SK-N-MC (cell line): ENCODE data around the gene DGKQ.

Source experiments
- EZH2 ChIP-seq: fragments of 200-600 bp; sonication (generic); IDR thresholded peaks from one replicate; pipeline ENCODE4 v1.6.1; 2017; ENCODE audit warnings: antibody characterized with exemption
- FOXP2 ChIP-seq: optimal IDR thresholded peaks from 2 replicates; pipeline ENCODE3; 2011; ENCODE audit warnings: mild to moderate bottlenecking, moderate library complexity; ENCODE audit not compliant: insufficient read depth; ENCODE audit errors: extremely low read length, control extremely low read depth
- POLR2AphosphoS5 ChIP-seq: IDR thresholded peaks from 2 replicates; pipeline ENCODE4 v1.6.1; 2012; ENCODE audit warnings: mild to moderate bottlenecking, low read depth, low read length, borderline replicate concordance

- TF ChIP-seq EZH2, result no peak
- no peak for TF ChIP-seq POLR2AphosphoS5
- TF ChIP-seq FOXP2, result no peak
Measured at GRCh38 chr4:982814-983213, 9.4 kb upstream of the DGKQ start.
